GM12878 (cell line): Measurements from ENCODE around the gene RGS14. TPM values are rescaled to one million over a fixed set of nuclear protein-coding genes. Genes with fewer than 3 reads are reported as not detected.

Experiments
- ATAC-seq: fragments of 200-7000 bp; cut with Tn5 transposase; 3 replicates; pipeline ENCODE4 v1.9.1; 2020; ENCODE audit warnings: mild to moderate bottlenecking, moderate library complexity
- BruUV-seq: library from RNA; stranded (reverse); fragments of 400-500 nt; replicated peaks from 2 replicates; lab custom pipeline; 2021; lab: Mats Ljungman, UMichigan
- CTCF ChIA-PET: fragments of 300-600 bp; sonication (Branson Sonifier 250); formaldehyde crosslinking; extraction: SDS; loops from one replicate; lab custom pipeline; 2021; ENCODE audit warnings: inconsistent platforms; lab: Yijun Ruan, JAX
- POLR2A ChIA-PET: fragments of 350-600 bp; formaldehyde crosslinking; extraction: SDS; loops from one replicate; lab custom pipeline; 2021; ENCODE audit warnings: inconsistent platforms; lab: Charles Lee
- RAD21 ChIA-PET: fragments of 300-600 bp; sonication (Branson Sonifier 250); formaldehyde crosslinking; loops from one replicate; lab custom pipeline; 2023; ENCODE audit warnings: antibody characterized with exemption; ENCODE audit not compliant: unreplicated experiment; lab: Charles Lee
- SMC1A ChIA-PET: fragments of 300-600 bp; sonication (Branson Sonifier 250); formaldehyde crosslinking; loops from one replicate; lab custom pipeline; 2023; ENCODE audit not compliant: unreplicated experiment, uncharacterized antibody; lab: Charles Lee
- DNase-seq: peaks from one replicate; pipeline ENCODE4 v3.0.0-alpha.2; 2011; ENCODE audit warnings: low read depth, low spot score
- FAIRE-seq: peaks from 3 replicates; lab custom pipeline; 2011; peaks lifted over from hg19 to GRCh38; lab: Jason Lieb, UNC
- H2AFZ ChIP-seq: 2 replicates; pipeline ENCODE4 v1.6.0; 2011; ENCODE audit warnings: low read depth, low read length, control low read depth; ENCODE audit not compliant: control insufficient read depth
- H3K27ac ChIP-seq: 2 replicates; pipeline ENCODE4 v1.5.1; 2011; ENCODE audit warnings: control low read depth; ENCODE audit not compliant: control insufficient read depth, insufficient read depth
- H3K27me3 ChIP-seq, 2 experiments: replicated peaks in 1 of 2; 2 replicates each; pipeline versions ENCODE4 v1.6.0 to v1.6.1; 2011; ENCODE audit warnings: low read length in 1 of 2; ENCODE audit not compliant: control insufficient read depth in 2 of 2, insufficient read depth in 2 of 2
- H3K36me3 ChIP-seq, 2 experiments: 2 replicates each; pipeline ENCODE4 v1.5.1; 2011; ENCODE audit warnings: low read length in 1 of 2; ENCODE audit not compliant: control insufficient read depth in 2 of 2, insufficient read depth in 2 of 2
- H3K4me1 ChIP-seq: 2 replicates; pipeline ENCODE4 v1.6.1; 2011; ENCODE audit warnings: mild to moderate bottlenecking, low read length, moderate library complexity, mixed read lengths; ENCODE audit not compliant: control insufficient read depth, insufficient read depth
- H3K4me2 ChIP-seq: 2 replicates; pipeline ENCODE4 v1.6.0; 2011; ENCODE audit warnings: control low read depth; ENCODE audit not compliant: control insufficient read depth, insufficient read depth
- H3K4me3 ChIP-seq: fragments of 200-600 bp; sonication (generic); 2 replicates; pipeline ENCODE4 v1.5.1; 2016
- H3K79me2 ChIP-seq: 2 replicates; pipeline ENCODE4 v1.6.0; 2011; ENCODE audit warnings: low read length; ENCODE audit not compliant: control insufficient read depth, insufficient read depth
- H3K9ac ChIP-seq: 2 replicates; pipeline ENCODE4 v1.8.0; 2011; ENCODE audit warnings: low read length, control low read depth, mixed read lengths; ENCODE audit not compliant: control insufficient read depth, insufficient read depth
- H3K9me3 ChIP-seq: replicated peaks from 3 replicates; pipeline ENCODE4 v1.5.1; 2011; ENCODE audit warnings: mild to moderate bottlenecking, low read length; ENCODE audit not compliant: control insufficient read depth, insufficient read depth
- H4K20me1 ChIP-seq: 2 replicates; pipeline ENCODE4 v1.6.0; 2011; ENCODE audit not compliant: control insufficient read depth, insufficient read depth
- BCLAF1 ChIP-seq: fragments of 450-650 bp; IDR thresholded peaks from 2 replicates; pipeline ENCODE4 v1.6.1; 2017; ENCODE audit warnings: antibody characterized with exemption, mild to moderate bottlenecking, moderate library complexity
- DPF2 ChIP-seq: fragments of 450-650 bp; IDR thresholded peaks from 2 replicates; pipeline ENCODE4 v1.6.1; 2017; ENCODE audit warnings: mild to moderate bottlenecking
- JUNB ChIP-seq: IDR thresholded peaks from 2 replicates; pipeline ENCODE4 v1.6.1; 2016; ENCODE audit warnings: antibody characterized with exemption, mild to moderate bottlenecking
- MEF2B ChIP-seq: fragments of 450-650 bp; IDR thresholded peaks from 2 replicates; pipeline ENCODE4 v1.6.1; 2018; ENCODE audit warnings: mild to moderate bottlenecking, moderate library complexity; ENCODE audit not compliant: partially characterized antibody, poor library complexity, severe bottlenecking
- MXI1 ChIP-seq: fragments of 150-350 bp; IDR thresholded peaks from 2 replicates; pipeline ENCODE4 v1.6.1; 2011; ENCODE audit warnings: low read depth, mild to moderate bottlenecking, inconsistent platforms, low read length, improper control_type of control experiment
- NFYA ChIP-seq: IDR thresholded peaks from 2 replicates; pipeline ENCODE4 v1.6.1; 2011; ENCODE audit warnings: low read depth, mild to moderate bottlenecking, low read length, improper control_type of control experiment, borderline replicate concordance
- NR2C2 ChIP-seq: IDR thresholded peaks from 2 replicates; pipeline ENCODE4 v1.6.1; 2011; ENCODE audit warnings: borderline replicate concordance, low read depth; ENCODE audit not compliant: control insufficient read depth, insufficient read length
- PBX3 ChIP-seq: IDR thresholded peaks from 2 replicates; pipeline ENCODE4 v1.6.1; 2011; ENCODE audit warnings: mild to moderate bottlenecking, low read depth, low read length, moderate library complexity; ENCODE audit not compliant: insufficient replicate concordance
- SKIL ChIP-seq: fragments of 450-650 bp; IDR thresholded peaks from 2 replicates; pipeline ENCODE4 v1.6.1; 2017; ENCODE audit warnings: mild to moderate bottlenecking, low read depth, inconsistent platforms; ENCODE audit not compliant: poor library complexity, severe bottlenecking
- SMAD1 ChIP-seq: fragments of 450-650 bp; IDR thresholded peaks from 2 replicates; pipeline ENCODE4 v1.6.1; 2018; ENCODE audit warnings: mild to moderate bottlenecking, low read depth; ENCODE audit not compliant: partially characterized antibody
- SMC3 ChIP-seq: IDR thresholded peaks from 2 replicates; pipeline ENCODE4 v1.6.1; 2011; ENCODE audit warnings: low read length, improper control_type of control experiment, borderline replicate concordance
- TCF12 ChIP-seq: IDR thresholded peaks from 2 replicates; pipeline ENCODE4 v1.6.1; 2011; ENCODE audit warnings: low read depth, mild to moderate bottlenecking, low read length
- WGBS: methylation state at CpG from one replicate; pipeline ENCODE4 v1.1.6; 2016; ENCODE audit warnings: low lambda C conversion rate; ENCODE audit not compliant: insufficient replicate concordance, insufficient coverage; ENCODE audit errors: missing lambda C conversion rate; 5-methylcytosine and 5-hydroxymethylcytosine counted together
- in situ Hi-C: fragments of 300-500 bp; cut with MboI; formaldehyde crosslinking; loops from 9 replicates; pipeline ENCODE4 v1.14.3; 2018; ENCODE audit warnings: mixed read lengths
- intact Hi-C: fragments of 100-400 bp; cut with micrococcal nuclease; formaldehyde crosslinking; loops from one replicate; pipeline ENCODE4 v1.14.2; 2022; ENCODE audit not compliant: unreplicated experiment
- polyA plus RNA-seq, 11 experiments: library from polyadenylated mRNA; depleted of rRNA in 4 of 11; unstranded in 6 of 11; stranded (reverse) in 5 of 11; fragments of >200 nt; fragmentation: Nextera tagmentation in 4 of 11; fragmentation: Illumina TruSeq in 1 of 11; extraction: Ambion mirVana in 4 of 11; extraction: Trizol in 1 of 11; gene quantifications; 1 replicate in 1 of 11; 2 replicates in 10 of 11; pipeline versions ENCODE4 v1.2.1 to v1.2.3, GENCODE V29; 2011 to 2016; ENCODE audit warnings: inconsistent platforms in 2 of 11, missing spikeins in 2 of 11, low read depth in 1 of 11
- total RNA-seq, 4 experiments: library from RNA; depleted of rRNA in 3 of 4; stranded (reverse); fragments of >200 nt in 3 of 4; fragmentation: Illumina TruSeq in 1 of 4; extraction: Trizol in 1 of 4; gene quantifications; 2 replicates each; pipeline versions ENCODE4 v1.2.1 to v1.2.3, GENCODE V29; 2013 to 2021

The RGS14 gene
- total and polyA plus RNA-seq, 10 of the 15 experiments (the other 5 are each of a cell fraction or from before 2014, with no cell fraction given) = 0.19 to 88.7 (median 54.8) TPM

- Histone ChIP-seq H3K36me3 (peaks cover 14 to 17% of the 10 kb centered on the region in 2 experiments), H3K79me2 (peaks cover 5% of the 10 kb centered on the region), H2AFZ (no peak overlapping the region), H3K27ac (peak overlapping the region; percentile 62; the same call in 1 of the 2 replicates), H3K4me3 (no peak overlapping the region), H3K9me3 (no peaks in the 10 kb centered on the region), H3K27me3 (no peaks in the 10 kb centered on the region), H3K9ac (no peak overlapping the region), H3K4me1 (peaks cover 35% of the 10 kb centered on the region), H3K4me2 (peak overlapping the region; percentile 46), H4K20me1 (no peaks in the 10 kb centered on the region)
- peak; percentile 7 for FAIRE-seq
- CTCF ChIA-PET = interaction anchor here (0.6 to 6.0 kb wide), 35 partner anchors 9 to 256 kb away, joined by 3 to 88 read pairs (median 4); partner anchors contain the start of genes GRK6, LMAN2, MXD3 and RGS14
- SMC1A ChIA-PET = interaction anchor here (0.6 to 2.6 kb wide), 14 partner anchors 9 to 256 kb away, joined by 3 to 25 read pairs (median 4); partner anchors contain the start of genes LMAN2, RGS14 and SLC34A1
- BruUV-seq = no TSS peak
- in situ Hi-C loops = no loop called here
- no peak for DNase-seq
- intact Hi-C loops = no loop called here
- peak; percentile 48 for ATAC-seq
- RAD21 ChIA-PET = interaction anchor here (0.7 to 3.0 kb wide), 16 partner anchors 8 to 83 kb away, joined by 3 to 46 read pairs (median 4); no protein-coding TSS in a partner anchor
- POLR2A ChIA-PET = interaction anchor here (0.5 to 2.7 kb wide), 13 partner anchors 9 to 223 kb away, joined by 3 to 11 read pairs (median 4); partner anchors contain the start of genes PRR7 and RGS14
- WGBS = 50% methylated on average over 11 of the region's 11 CpGs
- TF ChIP-seq NR2C2 (no peak), MEF2B (peak; percentile 18), DPF2 (peak; percentile 69), NFYA (no peak), SMAD1 (no peak), SKIL (no peak), MXI1 (no peak), PBX3 (no peak), JUNB (no peak), SMC3 (0 out of 2 replicates have a peak, but pooled peaks have one; percentile 3), TCF12 (0 out of 2 replicates have a peak, but pooled peaks have one; percentile 47), BCLAF1 (no peak)
These were observed 12.1 kb downstream of the RGS14 start for GRCh38 chr5:177369645-177370440.
